ENCODE data around the gene PTPRN2. TPM values are rescaled to one million over a fixed set of nuclear protein-coding genes. Genes with fewer than 3 reads are reported as not detected.
A peak's percentile ranks its signal among the peaks of the same experiment; 100 is the strongest.
"Not testable (repeated sequence)": the region's sequence is repeated elsewhere in the genome, so short reads cannot be mapped to it uniquely, and the experiment has no call there.

PTPRN2 gene
- polyA plus RNA-seq, 1 of the 3 experiments (the other 2 are of a cell fraction), result 4.0 TPM

- H3K9me3 ChIP-seq; H3F3A ChIP-seq (replicated peaks; ENCODE audit: insufficient read depth); H3K9ac ChIP-seq; H4K20me1 ChIP-seq (ENCODE audit: insufficient read depth); H3K4me3 ChIP-seq (ENCODE audit: low read depth in 2 of 2, low read length in 1 of 2); H3K79me2 ChIP-seq (ENCODE audit: insufficient read depth); H3K9me2 ChIP-seq; DNase-seq; POLR2A ChIA-PET; CTCF ChIA-PET; H3K4me2 ChIP-seq; H3K36me3 ChIP-seq (replicated peaks in 1 of 2; ENCODE audit: control insufficient read depth in 1 of 2, insufficient read depth in 2 of 2, low read length in 1 of 2); H3K27me3 ChIP-seq (ENCODE audit: insufficient read depth); H2AFZ ChIP-seq (ENCODE audit: low read depth): not testable (repeated sequence)
- Histone ChIP-seq H3K4me1 (ENCODE audit: control insufficient read depth in 1 of 2, insufficient read depth in 2 of 2, low read depth in 1 of 2, low read length in 1 of 2) (peaks cover 0 to 31% of the 10 kb centered on the region in 2 experiments; a peak in 1 of 4 replicates), H3K27ac (ENCODE audit: low read depth in 2 of 2, low read length in 1 of 2) (peak overlapping the region in 1 of 2 experiments; percentile 50; a peak in 1 of 4 replicates)
- WGBS (ENCODE audit: low lambda C conversion rate), result no CpG with 5 or more reads among the region's 12 CpGs
Observed at GRCh38 chr7:158534134-158534515, 53.5 kb downstream of the PTPRN2 start.

GRCh38 chr7:158533386-158534133, 54.1 kb downstream of the PTPRN2 start:
- Histone ChIP-seq H3F3A (replicated peaks; ENCODE audit: insufficient read depth) (no peaks in the 10 kb centered on the region), H3K4me2 (no peak overlapping the region), H3K9me3 (no peaks in the 10 kb centered on the region), H3K9ac (no peak overlapping the region), H3K4me3 (ENCODE audit: low read depth in 2 of 2, low read length in 1 of 2) (no peak overlapping the region), H2AFZ (ENCODE audit: low read depth) (no peak overlapping the region), H3K79me2 (ENCODE audit: insufficient read depth) (no peaks in the 10 kb centered on the region), H3K27ac (ENCODE audit: low read depth in 2 of 2, low read length in 1 of 2) (no peak overlapping the region), H4K20me1 (ENCODE audit: insufficient read depth) (no peaks in the 10 kb centered on the region), H3K9me2 (no peaks in the 10 kb centered on the region), H3K27me3 (ENCODE audit: insufficient read depth) (no peaks in the 10 kb centered on the region), H3K4me1 (ENCODE audit: control insufficient read depth in 1 of 2, insufficient read depth in 2 of 2, low read depth in 1 of 2, low read length in 1 of 2) (peaks cover 0 to 31% of the 10 kb centered on the region in 2 experiments; a peak in 1 of 4 replicates), H3K36me3 (replicated peaks in 1 of 2; ENCODE audit: control insufficient read depth in 1 of 2, insufficient read depth in 2 of 2, low read length in 1 of 2) (no peaks in the 10 kb centered on the region)
- ChIA-PET POLR2A (no interaction called here), CTCF (no interaction called here)
- no peak for DNase-seq
- WGBS (ENCODE audit: low lambda C conversion rate), result 75% methylated on average over 21 of the region's 26 CpGs
- TF ChIP-seq RFX5 (IDR thresholded peaks at IDR 0.05; ENCODE audit: low read length) (no peak), FOXJ3 (CRISPR knock-in tag; IDR thresholded peaks at IDR 0.05) (no peak), GATA2 (CRISPR knock-in tag; IDR thresholded peaks at IDR 0.05) (no peak), MEF2A (IDR thresholded peaks at IDR 0.05; ENCODE audit: borderline replicate concordance, low read depth) (no peak), EZH2phosphoT487 (IDR thresholded peaks at IDR 0.05; ENCODE audit: borderline replicate concordance, low read depth) (no peak), ELF1 (IDR thresholded peaks at IDR 0.05) (no peak), FOXM1 (IDR thresholded peaks at IDR 0.05; ENCODE audit: low read depth) (no peak), TEAD4 (IDR thresholded peaks at IDR 0.05; ENCODE audit: borderline replicate concordance, insufficient read depth) (no peak), RXRA (IDR thresholded peaks at IDR 0.05; ENCODE audit: borderline replicate concordance, low read depth) (no peak), YY1 (IDR thresholded peaks at IDR 0.05; ENCODE audit: low read depth) (no peak), RCOR1 (IDR thresholded peaks at IDR 0.05; ENCODE audit: low read length) (no peak), REST (IDR thresholded peaks at IDR 0.05; ENCODE audit: low read depth, low read length) (no peak)
- TF ChIP-seq, protein P1, sequence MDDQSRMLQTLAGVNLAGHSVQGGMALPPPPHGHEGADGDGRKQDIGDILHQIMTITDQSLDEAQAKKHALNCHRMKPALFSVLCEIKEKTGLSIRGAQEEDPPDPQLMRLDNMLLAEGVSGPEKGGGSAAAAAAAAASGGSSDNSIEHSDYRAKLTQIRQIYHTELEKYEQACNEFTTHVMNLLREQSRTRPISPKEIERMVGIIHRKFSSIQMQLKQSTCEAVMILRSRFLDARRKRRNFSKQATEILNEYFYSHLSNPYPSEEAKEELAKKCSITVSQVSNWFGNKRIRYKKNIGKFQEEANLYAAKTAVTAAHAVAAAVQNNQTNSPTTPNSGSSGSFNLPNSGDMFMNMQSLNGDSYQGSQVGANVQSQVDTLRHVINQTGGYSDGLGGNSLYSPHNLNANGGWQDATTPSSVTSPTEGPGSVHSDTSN (IDR thresholded peaks at IDR 0.05), result no peak
- TF ChIP-seq, protein P2, sequence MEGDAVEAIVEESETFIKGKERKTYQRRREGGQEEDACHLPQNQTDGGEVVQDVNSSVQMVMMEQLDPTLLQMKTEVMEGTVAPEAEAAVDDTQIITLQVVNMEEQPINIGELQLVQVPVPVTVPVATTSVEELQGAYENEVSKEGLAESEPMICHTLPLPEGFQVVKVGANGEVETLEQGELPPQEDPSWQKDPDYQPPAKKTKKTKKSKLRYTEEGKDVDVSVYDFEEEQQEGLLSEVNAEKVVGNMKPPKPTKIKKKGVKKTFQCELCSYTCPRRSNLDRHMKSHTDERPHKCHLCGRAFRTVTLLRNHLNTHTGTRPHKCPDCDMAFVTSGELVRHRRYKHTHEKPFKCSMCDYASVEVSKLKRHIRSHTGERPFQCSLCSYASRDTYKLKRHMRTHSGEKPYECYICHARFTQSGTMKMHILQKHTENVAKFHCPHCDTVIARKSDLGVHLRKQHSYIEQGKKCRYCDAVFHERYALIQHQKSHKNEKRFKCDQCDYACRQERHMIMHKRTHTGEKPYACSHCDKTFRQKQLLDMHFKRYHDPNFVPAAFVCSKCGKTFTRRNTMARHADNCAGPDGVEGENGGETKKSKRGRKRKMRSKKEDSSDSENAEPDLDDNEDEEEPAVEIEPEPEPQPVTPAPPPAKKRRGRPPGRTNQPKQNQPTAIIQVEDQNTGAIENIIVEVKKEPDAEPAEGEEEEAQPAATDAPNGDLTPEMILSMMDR (IDR thresholded peaks at IDR 0.05), result no peak
